GM18526 (cell line): ENCODE measurements around the gene PPP2R2D.

Source experiments
- POLR2A ChIP-seq: IDR thresholded peaks from 3 replicates; pipeline ENCODE4 v1.6.1; 2011; ENCODE audit not compliant: insufficient read length; ENCODE audit errors: extremely low read depth

The PPP2R2D gene

GRCh38 chr10:131875501-131875900 lies 25.3 kb upstream of the PPP2R2D start:
- TF ChIP-seq POLR2A: no peak

GRCh38 chr10:131876017-131876416 lies 24.8 kb upstream of the PPP2R2D start:
- TF ChIP-seq POLR2A: no peak

GRCh38 chr10:131876508-131876907 lies 24.3 kb upstream of the PPP2R2D start:
- no peak for TF ChIP-seq POLR2A

- no peak for TF ChIP-seq POLR2A
These were observed 20.7 kb upstream of the PPP2R2D start for GRCh38 chr10:131880016-131880590.

GRCh38 chr10:131881104-131881880 lies 19.5 kb upstream of the PPP2R2D start:
- TF ChIP-seq POLR2A: no peak

GRCh38 chr10:131882151-131882550 lies 18.7 kb upstream of the PPP2R2D start:
- TF ChIP-seq POLR2A: no peak

GRCh38 chr10:131882590-131883451 lies 18.0 kb upstream of the PPP2R2D start:
- no peak for TF ChIP-seq POLR2A

GRCh38 chr10:131885391-131886165 lies 15.2 kb upstream of the PPP2R2D start:
- no peak for TF ChIP-seq POLR2A

- no peak for TF ChIP-seq POLR2A
These were observed 14.6 kb upstream of the PPP2R2D start for GRCh38 chr10:131886237-131886636.

- no peak for TF ChIP-seq POLR2A
These were observed 12.6 kb upstream of the PPP2R2D start for GRCh38 chr10:131888186-131888604.

GRCh38 chr10:131889755-131890154 lies 11.1 kb upstream of the PPP2R2D start:
- TF ChIP-seq POLR2A: no peak

GRCh38 chr10:131890276-131891195 lies 10.3 kb upstream of the PPP2R2D start:
- TF ChIP-seq POLR2A: no peak

- no peak for TF ChIP-seq POLR2A
These were observed 9.4 kb upstream of the PPP2R2D start for GRCh38 chr10:131891196-131891928.
